OCI-LY3 (cell line): ENCODE results near the gene MMP1.

Source experiments
- EZH2phosphoT487 ChIP-seq: fragments of 200-600 bp; shearing (Covaris generic); IDR thresholded peaks from 2 replicates; pipeline ENCODE4 v1.6.1; 2018; ENCODE audit warnings: antibody characterized with exemption, mixed run types, low read depth
- TF ChIP-seq, protein P1 (sequence below): fragments of 200-600, 300-600 bp; sonication (generic); IDR thresholded peaks from 2 replicates; pipeline ENCODE4 v1.5.1; 2014; ENCODE audit warnings: antibody characterized with exemption, low read length, low read depth

DNA sequence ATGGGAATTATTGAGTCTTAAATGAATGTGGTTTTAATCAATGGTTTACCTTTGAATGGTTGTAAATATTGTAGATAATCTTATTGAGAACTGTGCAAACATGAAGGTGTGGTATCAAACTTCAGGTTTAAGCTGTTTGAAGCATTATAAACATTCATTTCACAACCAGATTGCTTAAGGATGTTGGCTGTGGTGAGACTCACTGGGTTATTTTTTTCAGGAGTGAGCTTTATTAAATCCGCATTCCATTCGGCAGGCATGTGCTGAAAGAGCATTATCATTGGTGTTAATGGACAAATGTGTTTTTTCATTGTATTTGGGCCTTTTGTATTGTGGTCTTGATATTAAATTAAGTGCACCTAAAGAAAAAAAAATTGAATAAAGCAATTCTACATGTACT, 35.8 kb upstream of the MMP1 start:
- TF ChIP-seq, protein P1, sequence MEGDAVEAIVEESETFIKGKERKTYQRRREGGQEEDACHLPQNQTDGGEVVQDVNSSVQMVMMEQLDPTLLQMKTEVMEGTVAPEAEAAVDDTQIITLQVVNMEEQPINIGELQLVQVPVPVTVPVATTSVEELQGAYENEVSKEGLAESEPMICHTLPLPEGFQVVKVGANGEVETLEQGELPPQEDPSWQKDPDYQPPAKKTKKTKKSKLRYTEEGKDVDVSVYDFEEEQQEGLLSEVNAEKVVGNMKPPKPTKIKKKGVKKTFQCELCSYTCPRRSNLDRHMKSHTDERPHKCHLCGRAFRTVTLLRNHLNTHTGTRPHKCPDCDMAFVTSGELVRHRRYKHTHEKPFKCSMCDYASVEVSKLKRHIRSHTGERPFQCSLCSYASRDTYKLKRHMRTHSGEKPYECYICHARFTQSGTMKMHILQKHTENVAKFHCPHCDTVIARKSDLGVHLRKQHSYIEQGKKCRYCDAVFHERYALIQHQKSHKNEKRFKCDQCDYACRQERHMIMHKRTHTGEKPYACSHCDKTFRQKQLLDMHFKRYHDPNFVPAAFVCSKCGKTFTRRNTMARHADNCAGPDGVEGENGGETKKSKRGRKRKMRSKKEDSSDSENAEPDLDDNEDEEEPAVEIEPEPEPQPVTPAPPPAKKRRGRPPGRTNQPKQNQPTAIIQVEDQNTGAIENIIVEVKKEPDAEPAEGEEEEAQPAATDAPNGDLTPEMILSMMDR, result no peak
- TF ChIP-seq EZH2phosphoT487, result no peak
